Measurements from ENCODE around the gene TARS2. TPM values are rescaled to one million over a fixed set of nuclear protein-coding genes. Genes with fewer than 3 reads are reported as not detected.

TARS2 gene, protein sequence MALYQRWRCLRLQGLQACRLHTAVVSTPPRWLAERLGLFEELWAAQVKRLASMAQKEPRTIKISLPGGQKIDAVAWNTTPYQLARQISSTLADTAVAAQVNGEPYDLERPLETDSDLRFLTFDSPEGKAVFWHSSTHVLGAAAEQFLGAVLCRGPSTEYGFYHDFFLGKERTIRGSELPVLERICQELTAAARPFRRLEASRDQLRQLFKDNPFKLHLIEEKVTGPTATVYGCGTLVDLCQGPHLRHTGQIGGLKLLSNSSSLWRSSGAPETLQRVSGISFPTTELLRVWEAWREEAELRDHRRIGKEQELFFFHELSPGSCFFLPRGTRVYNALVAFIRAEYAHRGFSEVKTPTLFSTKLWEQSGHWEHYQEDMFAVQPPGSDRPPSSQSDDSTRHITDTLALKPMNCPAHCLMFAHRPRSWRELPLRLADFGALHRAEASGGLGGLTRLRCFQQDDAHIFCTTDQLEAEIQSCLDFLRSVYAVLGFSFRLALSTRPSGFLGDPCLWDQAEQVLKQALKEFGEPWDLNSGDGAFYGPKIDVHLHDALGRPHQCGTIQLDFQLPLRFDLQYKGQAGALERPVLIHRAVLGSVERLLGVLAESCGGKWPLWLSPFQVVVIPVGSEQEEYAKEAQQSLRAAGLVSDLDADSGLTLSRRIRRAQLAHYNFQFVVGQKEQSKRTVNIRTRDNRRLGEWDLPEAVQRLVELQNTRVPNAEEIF
- 10 to 100 TPM; 41.6 to 42.9 TPM for total RNA-seq

DNA sequence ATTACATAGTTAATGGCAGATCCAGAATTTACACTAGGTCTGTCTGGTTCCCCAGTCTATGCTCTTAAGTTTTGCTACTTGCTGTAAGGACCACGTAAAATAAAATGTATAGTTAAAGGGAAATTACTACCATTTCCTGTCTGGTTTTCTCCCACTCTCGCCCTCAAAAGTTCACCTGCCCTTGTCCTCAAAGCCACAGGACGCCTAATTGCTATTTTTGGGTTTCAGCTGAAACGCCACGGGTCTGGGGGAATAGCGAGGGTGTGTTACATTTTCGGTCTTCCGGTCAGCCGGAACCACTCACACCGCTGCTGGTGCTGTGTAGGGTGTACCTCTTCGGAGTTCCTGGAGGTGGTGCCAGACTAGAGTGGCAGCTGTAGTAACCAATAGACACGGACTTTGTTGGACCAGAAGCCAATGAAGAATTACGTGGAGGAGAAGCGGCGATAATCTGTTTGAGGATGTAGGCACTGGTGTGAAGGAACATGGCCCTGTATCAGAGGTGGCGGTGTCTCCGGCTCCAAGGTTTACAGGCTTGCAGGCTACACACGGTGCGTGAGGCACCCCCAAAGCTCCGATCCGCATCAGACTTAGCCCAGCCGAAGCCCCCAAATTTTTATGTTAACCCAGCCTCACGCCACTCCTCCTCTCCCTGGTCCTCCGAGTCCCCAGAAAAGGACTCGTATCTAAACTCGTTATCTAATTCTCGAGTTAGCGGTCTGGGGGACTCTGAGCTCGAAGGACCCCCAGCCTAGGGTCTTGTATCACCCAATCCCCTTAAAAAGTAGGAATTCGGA, at the start of gene TARS2:
Gene TARS2 (plus strand): TSS at position 454 of the 797 bp plus-strand sequence. CDS start 32 bp downstream, at position 486.
- Mint-ChIP-seq H3K27me3 (no peaks in the 10 kb centered on the region), H3K27ac (peak within 1 kb of the TSS; percentile 96), H3K4me1 (peaks cover 11% of the 10 kb centered on the region), H3K36me3 (peaks cover 8% of the 10 kb centered on the region), H3K4me3 (peak within 1 kb of the TSS; percentile 96), H3K9me3 (no peaks in the 10 kb centered on the region)
- peak; percentile 100 for ATAC-seq (ENCODE audit: low read depth)
- POLR2A ChIA-PET = interaction anchor here (0.7 to 3.0 kb wide), 10 partner anchors 10 to 254 kb away, joined by 3 to 20 read pairs (median 4); partner anchors contain the start of genes ENSA, FALEC and MCL1
- peak; percentile 84 for DNase-seq

DNA sequence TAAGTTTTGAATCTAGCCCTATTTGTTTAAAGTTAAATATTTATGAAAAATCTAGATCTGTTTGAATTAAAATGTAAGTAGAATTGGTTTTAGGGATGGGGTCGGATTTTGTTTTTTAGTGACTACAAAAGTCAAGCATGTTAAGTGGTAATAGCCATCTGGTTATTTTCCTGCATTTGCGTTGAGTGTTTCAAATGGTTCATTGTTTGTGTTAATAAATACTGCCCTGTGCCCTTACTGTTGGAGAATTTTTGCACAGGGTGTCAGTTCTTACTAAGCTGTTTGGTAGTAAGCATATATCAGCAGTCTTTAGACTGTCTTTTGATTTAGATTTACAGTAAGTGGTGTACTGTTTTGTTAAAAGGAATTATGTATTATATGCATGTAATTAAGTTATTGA, 46.1 kb upstream of the TARS2 start:
- H3K9me3 Mint-ChIP-seq = no peaks in the 10 kb centered on the region
- H3K4me1 Mint-ChIP-seq = peaks cover 2% of the 10 kb centered on the region
- no peak for DNase-seq
- ATAC-seq (ENCODE audit: low read depth) = no peak
- no peaks in the 10 kb centered on the region for H3K27me3 Mint-ChIP-seq
- H3K4me3 Mint-ChIP-seq = no peak overlapping the region
- no peak overlapping the region for H3K27ac Mint-ChIP-seq
- peaks cover 16% of the 10 kb centered on the region for H3K36me3 Mint-ChIP-seq
- POLR2A ChIA-PET = no interaction called here

DNA sequence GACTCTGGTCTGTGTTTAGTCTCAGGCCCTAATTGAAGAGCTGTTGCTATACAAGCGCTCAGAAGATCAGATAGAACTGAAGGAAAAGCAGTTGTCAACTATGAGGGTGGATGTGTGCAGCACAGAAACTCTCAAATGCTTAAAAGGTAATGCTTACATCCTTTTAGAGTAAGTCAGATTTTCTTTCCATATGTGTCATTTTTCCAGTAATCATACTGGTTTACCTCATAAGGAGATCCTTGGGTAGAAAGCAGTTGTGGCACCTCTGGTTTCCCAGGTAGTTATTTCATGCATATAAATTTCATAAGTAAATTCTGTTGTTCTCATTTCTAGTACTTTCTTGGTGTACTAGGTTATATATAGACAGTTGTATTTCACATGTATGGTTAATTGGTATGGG, 43.0 kb upstream of the TARS2 start:
- POLR2A ChIA-PET = interaction anchor here (0.6 kb wide), 1 partner anchor 190 kb away, joined by 4 read pairs; no protein-coding TSS in a partner anchor
- Mint-ChIP-seq H3K27me3 (no peaks in the 10 kb centered on the region), H3K36me3 (peaks cover 26% of the 10 kb centered on the region), H3K4me3 (no peak overlapping the region), H3K4me1 (peaks cover 2% of the 10 kb centered on the region), H3K9me3 (no peaks in the 10 kb centered on the region), H3K27ac (no peak overlapping the region)
- DNase-seq (no peak), ATAC-seq (ENCODE audit: low read depth) (no peak)

DNA sequence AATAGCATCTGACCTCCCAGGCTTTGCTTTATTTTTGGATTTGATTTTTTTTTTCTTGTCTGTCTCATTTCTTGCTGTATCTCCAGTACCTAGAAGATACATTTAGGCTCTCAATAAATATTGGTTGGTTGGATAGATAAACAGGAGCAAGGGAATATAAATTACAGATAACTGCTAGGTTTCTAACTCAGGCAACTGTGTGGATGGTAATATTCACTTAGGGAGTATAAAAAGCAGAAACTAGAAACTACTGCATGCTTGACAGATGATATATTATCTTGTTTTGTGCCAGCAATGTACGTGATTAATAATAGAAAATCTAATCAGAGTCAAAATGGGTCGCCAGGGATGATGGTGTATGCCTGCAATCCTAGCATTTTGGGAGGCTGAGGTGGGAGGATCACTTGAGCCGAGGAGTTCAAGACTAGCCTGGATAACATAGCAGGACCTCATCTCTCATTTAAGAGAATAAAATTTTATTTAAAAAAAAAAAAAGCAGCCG, 31.0 kb upstream of the TARS2 start:
- H3K9me3 Mint-ChIP-seq = no peaks in the 10 kb centered on the region
- ATAC-seq (ENCODE audit: low read depth) (no peak), DNase-seq (no peak)
- no peak overlapping the region for H3K27ac Mint-ChIP-seq
- no peaks in the 10 kb centered on the region for H3K27me3 Mint-ChIP-seq
- peaks cover 2% of the 10 kb centered on the region for H3K4me1 Mint-ChIP-seq
- H3K4me3 Mint-ChIP-seq = no peak overlapping the region
- peaks cover 10% of the 10 kb centered on the region for H3K36me3 Mint-ChIP-seq
- POLR2A ChIA-PET = interaction anchor here (0.6 kb wide), 1 partner anchor 67 kb away, joined by 6 read pairs; no protein-coding TSS in a partner anchor

DNA sequence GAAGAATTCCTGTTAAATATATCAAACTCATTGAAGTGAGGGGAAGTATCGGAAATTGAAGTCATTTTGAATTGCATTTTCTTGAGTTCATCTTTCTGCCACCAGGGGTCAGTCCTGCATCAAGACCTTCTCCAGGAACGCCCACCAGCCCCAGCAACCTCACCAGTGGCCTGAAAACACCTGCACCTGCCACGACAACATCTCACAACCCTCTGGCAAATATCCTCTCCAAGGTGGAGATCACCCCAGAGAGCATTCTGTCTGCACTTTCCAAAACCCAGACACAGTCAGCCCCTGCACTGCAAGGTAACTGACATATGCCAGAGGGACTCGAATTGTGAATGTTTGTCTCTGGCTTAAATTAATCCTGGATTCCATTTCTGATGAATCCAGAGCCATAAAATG, 22.8 kb upstream of the TARS2 start:
- no peaks in the 10 kb centered on the region for H3K27me3 Mint-ChIP-seq
- ATAC-seq (ENCODE audit: low read depth) = peak; percentile 70
- POLR2A ChIA-PET = no interaction called here
- no peak overlapping the region for H3K4me3 Mint-ChIP-seq
- H3K4me1 Mint-ChIP-seq = peaks cover 9% of the 10 kb centered on the region
- no peak overlapping the region for H3K27ac Mint-ChIP-seq
- peak; percentile 57 for DNase-seq
- no peaks in the 10 kb centered on the region for H3K9me3 Mint-ChIP-seq
- H3K36me3 Mint-ChIP-seq = peaks cover 10% of the 10 kb centered on the region

DNA sequence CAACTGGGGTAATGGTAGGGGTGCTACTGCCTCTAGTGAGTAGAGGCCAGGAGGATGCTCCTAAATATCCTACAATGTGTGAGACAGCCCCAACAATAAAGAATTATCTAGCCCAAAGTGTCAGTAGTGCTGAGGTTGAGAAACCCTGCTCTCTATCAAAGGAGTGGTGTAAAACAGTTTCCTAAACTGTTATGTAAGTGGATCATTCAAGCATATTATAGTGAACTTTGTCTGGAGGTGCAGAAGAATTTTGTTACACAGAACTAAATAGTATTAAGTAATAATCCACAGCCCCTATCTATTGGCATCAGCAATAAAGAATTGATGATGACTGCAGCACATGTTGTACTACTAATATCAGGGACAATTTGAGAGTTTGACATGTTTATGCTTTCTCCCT, 20.3 kb upstream of the TARS2 start:
- Mint-ChIP-seq H3K27me3 (no peaks in the 10 kb centered on the region), H3K4me3 (no peak overlapping the region), H3K36me3 (peaks cover 25% of the 10 kb centered on the region), H3K4me1 (peaks cover 9% of the 10 kb centered on the region), H3K9me3 (no peaks in the 10 kb centered on the region), H3K27ac (no peak overlapping the region)
- DNase-seq (no peak), ATAC-seq (ENCODE audit: low read depth) (no peak)
- POLR2A ChIA-PET = no interaction called here

DNA sequence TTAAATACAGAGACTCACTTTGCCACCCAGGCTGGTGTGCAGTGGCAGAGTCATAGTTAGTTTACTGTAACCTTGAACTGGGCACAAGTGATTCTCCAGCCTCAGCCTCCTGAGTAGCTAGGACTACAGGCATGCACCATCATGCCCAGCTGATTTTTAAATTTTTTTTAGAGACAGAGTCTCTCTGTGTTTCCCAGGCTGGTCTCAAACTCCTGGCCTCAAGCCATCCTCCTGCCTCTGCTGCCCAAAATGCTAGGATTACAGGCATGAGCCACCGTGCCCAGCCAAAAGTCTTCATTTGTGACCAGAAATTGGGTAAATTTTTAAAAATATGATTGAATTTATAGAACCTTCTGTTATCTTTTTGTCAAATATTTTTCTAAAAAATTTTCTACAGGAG, 17.9 kb upstream of the TARS2 start:
- peaks cover 31% of the 10 kb centered on the region for H3K36me3 Mint-ChIP-seq
- H3K9me3 Mint-ChIP-seq = no peaks in the 10 kb centered on the region
- POLR2A ChIA-PET = interaction anchor here (0.6 kb wide), 1 partner anchor 32 kb away, joined by 3 read pairs; no protein-coding TSS in a partner anchor

DNA sequence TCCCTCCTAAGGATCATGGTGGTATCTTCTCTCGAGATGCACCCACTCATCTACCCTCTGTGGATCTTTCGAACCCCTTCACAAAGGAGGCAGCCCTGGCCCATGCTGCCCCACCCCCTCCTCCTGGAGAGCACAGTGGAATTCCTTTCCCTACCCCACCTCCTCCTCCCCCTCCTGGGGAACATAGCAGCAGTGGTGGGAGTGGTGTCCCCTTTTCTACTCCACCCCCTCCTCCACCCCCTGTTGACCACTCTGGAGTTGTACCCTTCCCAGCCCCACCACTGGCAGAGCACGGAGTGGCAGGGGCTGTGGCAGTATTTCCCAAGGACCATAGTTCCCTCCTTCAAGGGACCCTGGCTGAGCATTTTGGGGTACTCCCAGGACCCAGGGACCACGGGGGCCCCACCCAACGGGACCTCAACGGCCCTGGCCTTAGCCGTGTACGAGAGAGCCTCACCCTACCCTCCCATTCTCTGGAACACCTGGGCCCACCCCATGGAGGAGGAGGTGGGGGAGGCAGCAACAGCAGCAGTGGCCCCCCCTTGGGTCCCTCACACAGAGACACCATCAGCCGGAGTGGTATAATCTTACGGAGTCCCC, 14.5 kb upstream of the TARS2 start:
- no peak for DNase-seq
- no peak for ATAC-seq (ENCODE audit: low read depth)
- POLR2A ChIA-PET = no interaction called here
- H3K4me3 Mint-ChIP-seq = no peak overlapping the region
- peaks cover 25% of the 10 kb centered on the region for H3K36me3 Mint-ChIP-seq
- no peaks in the 10 kb centered on the region for H3K4me1 Mint-ChIP-seq
- H3K9me3 Mint-ChIP-seq = no peaks in the 10 kb centered on the region
- no peak overlapping the region for H3K27ac Mint-ChIP-seq
- no peaks in the 10 kb centered on the region for H3K27me3 Mint-ChIP-seq

More for the DNA sequence above, 17.9 kb upstream of the TARS2 start:
- no peak overlapping the region for H3K27ac Mint-ChIP-seq
- no peaks in the 10 kb centered on the region for H3K27me3 Mint-ChIP-seq
- H3K4me1 Mint-ChIP-seq = peaks cover 2% of the 10 kb centered on the region
- ATAC-seq (ENCODE audit: low read depth) (no peak), DNase-seq (no peak)
- no peak overlapping the region for H3K4me3 Mint-ChIP-seq

DNA sequence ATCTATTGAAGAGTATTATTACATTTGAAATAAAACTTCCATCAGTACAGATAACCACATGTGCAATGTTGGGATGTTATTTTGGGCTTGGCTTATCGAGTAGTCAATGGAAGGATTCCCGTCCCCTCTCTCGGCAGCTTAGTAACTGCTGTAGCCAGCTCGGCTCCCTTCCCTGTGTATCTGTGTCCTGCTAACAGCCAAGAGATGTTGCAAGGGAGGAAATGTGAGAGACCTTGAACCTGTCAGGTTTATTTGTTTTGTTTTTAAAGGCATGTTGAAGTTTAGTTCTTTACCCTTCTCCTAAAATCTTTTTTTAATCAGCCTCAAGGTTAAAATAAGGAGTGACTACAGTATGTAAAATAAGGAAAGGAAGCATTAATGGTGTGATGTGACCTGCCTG, 13.6 kb upstream of the TARS2 start:
- no peaks in the 10 kb centered on the region for H3K27me3 Mint-ChIP-seq
- POLR2A ChIA-PET = no interaction called here
- H3K4me3 Mint-ChIP-seq = no peak overlapping the region
- H3K36me3 Mint-ChIP-seq = peaks cover 25% of the 10 kb centered on the region
- no peak for DNase-seq
- H3K9me3 Mint-ChIP-seq = no peaks in the 10 kb centered on the region
- ATAC-seq (ENCODE audit: low read depth) = no peak
- H3K27ac Mint-ChIP-seq = no peak overlapping the region
- H3K4me1 Mint-ChIP-seq = no peaks in the 10 kb centered on the region

DNA sequence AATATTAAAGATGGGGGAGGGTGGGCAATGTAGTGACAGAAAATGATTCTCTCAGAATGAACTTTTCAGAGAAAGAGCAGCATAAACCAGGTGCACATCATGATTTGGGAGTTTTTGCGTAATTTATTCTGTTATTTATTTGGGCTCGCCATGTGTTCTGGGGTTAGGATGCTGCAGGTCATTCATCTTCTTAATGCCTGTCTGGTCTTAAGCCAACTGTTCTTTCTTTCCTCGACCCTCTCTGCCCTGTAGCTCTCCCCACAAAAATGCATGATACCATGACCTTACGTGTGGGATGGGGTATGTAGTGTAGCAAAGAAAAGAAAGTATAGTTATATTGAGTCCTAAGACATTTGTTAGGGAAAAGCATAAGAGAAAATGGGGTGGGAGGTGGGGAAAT, 12.3 kb upstream of the TARS2 start:
- Mint-ChIP-seq H3K4me1 (no peaks in the 10 kb centered on the region), H3K36me3 (peaks cover 25% of the 10 kb centered on the region), H3K4me3 (no peak overlapping the region), H3K27me3 (peaks cover 2% of the 10 kb centered on the region), H3K9me3 (no peaks in the 10 kb centered on the region), H3K27ac (no peak overlapping the region)
- DNase-seq (no peak), ATAC-seq (ENCODE audit: low read depth) (no peak)
- POLR2A ChIA-PET = no interaction called here

DNA sequence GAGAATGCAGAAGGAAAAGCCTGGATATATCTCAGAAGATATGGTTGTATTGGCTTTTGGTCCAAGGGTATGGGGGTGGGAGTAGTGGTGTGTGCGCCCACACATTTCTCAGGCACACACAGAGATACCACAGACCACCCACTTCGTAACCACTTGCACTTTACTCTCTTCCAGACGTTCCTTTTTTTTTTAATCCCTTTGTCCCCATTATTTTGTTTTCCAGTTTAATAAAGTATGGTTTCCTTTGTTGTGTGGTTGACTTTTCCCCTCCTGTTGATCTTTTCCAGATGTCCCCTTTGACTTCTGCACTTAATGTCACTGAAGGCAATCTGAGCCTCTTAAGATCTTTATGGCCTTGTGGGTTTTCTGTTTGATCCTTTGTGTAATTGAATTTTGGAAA, 10.5 kb upstream of the TARS2 start:
- peaks cover 10% of the 10 kb centered on the region for H3K36me3 Mint-ChIP-seq

DNA sequence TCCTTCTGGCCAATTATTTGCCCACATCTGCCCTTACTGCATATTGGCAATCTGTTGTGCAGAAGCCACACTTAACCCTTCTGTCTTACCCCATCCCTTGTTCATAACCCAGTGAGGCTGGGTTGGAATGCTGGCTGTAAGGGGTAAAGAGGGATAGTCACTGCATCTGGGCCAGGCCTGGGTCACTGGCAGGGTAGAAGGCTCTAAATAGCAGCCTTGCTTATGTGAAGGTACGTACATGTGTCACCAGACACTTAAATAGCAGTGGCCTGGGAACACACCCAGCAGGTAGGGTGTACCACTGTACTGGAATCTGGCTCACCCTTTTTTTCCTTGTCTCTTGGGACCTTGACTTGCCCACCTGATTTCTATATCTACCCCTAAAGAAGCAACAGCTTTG, 9.9 kb upstream of the TARS2 start:
- peaks cover 5% of the 10 kb centered on the region for H3K27me3 Mint-ChIP-seq
- no peak overlapping the region for H3K4me3 Mint-ChIP-seq
- H3K27ac Mint-ChIP-seq = no peak overlapping the region
- POLR2A ChIA-PET = no interaction called here
- no peaks in the 10 kb centered on the region for H3K4me1 Mint-ChIP-seq
- DNase-seq = no peak
- peaks cover 4% of the 10 kb centered on the region for H3K36me3 Mint-ChIP-seq
- no peak for ATAC-seq (ENCODE audit: low read depth)
- H3K9me3 Mint-ChIP-seq = no peaks in the 10 kb centered on the region

More for the DNA sequence above, 10.5 kb upstream of the TARS2 start:
- Mint-ChIP-seq H3K27me3 (peaks cover 5% of the 10 kb centered on the region), H3K4me1 (no peaks in the 10 kb centered on the region), H3K4me3 (no peak overlapping the region), H3K27ac (no peak overlapping the region), H3K9me3 (no peaks in the 10 kb centered on the region)
- ATAC-seq (ENCODE audit: low read depth) = no peak
- DNase-seq = no peak
- POLR2A ChIA-PET = no interaction called here

DNA sequence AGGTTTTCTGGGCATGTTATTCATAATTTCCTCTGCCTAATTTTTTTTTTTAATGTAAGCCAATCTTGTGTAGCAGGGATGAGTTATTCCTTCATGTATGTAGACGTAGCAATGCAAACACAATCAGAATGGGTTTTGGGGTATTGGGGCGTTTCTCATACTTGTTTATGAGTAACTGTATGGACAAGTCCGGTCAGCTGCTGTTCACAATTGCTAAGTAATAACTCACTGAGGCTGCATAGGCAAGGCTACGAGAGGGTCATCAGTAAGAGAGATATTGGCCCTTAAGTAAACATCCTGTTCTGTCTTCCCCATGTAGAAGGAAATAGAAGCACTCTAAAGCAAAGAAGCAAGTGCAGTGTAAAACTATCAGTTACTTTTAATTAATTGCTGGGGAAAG, 9.5 kb upstream of the TARS2 start:
- no peak overlapping the region for H3K4me3 Mint-ChIP-seq
- H3K9me3 Mint-ChIP-seq = no peaks in the 10 kb centered on the region
- POLR2A ChIA-PET = no interaction called here
- no peaks in the 10 kb centered on the region for H3K36me3 Mint-ChIP-seq
- no peak for DNase-seq
- ATAC-seq (ENCODE audit: low read depth) = no peak
- H3K27me3 Mint-ChIP-seq = peaks cover 5% of the 10 kb centered on the region
- H3K27ac Mint-ChIP-seq = no peak overlapping the region
- H3K4me1 Mint-ChIP-seq = no peaks in the 10 kb centered on the region
